ENCODE results near the gene SIGLEC7.

DNA sequence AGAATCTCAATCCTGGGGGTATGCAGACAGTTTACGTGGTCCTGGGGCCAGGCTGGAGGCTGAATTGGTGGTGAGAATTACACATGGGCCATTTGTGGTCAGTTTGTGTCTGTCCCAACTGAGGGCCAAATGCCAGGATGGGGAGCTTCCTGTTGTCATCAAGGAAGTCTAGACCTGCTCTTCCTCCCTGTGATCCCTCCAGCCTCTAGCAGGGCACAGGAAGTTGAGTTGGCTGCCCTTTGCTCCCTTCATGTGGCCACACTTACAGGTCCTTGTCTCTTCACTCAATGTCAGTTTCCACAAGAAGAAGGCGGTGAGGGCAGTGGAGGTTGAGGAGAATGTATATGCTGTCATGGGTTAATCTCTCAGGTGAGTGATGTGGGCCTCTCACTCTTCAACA, 30.1 kb downstream of the SIGLEC7 start:
- TF ChIP-seq CTCF (IDR thresholded peaks at IDR 0.05; ENCODE audit: low read length) (no peak), EZH2 (optimal IDR thresholded peaks at IDR 0.05; ENCODE audit: low read depth, low read length) (no peak)
